ENCODE results near the gene GPR143.

GPR143 gene

DNA sequence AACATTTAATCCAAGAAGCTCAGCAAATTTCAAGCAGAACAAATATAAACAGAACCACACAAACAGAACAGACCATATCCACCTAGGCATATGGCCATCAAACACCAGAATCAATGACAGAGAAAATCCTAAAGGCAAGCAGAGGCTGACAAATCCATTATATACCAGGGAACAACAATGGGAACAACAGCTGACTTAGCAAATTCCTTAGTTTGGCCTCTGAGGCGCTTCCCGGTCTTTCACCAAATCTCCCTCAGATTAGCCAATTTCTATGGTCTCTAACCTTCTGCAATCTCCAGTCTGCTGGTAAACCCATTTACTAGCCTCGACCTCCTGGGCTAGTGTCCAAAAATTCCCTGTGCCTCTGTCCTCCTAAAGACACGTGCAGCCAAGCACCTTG lies 59.2 kb downstream of the GPR143 start:
- DNase-seq: no peak

DNA sequence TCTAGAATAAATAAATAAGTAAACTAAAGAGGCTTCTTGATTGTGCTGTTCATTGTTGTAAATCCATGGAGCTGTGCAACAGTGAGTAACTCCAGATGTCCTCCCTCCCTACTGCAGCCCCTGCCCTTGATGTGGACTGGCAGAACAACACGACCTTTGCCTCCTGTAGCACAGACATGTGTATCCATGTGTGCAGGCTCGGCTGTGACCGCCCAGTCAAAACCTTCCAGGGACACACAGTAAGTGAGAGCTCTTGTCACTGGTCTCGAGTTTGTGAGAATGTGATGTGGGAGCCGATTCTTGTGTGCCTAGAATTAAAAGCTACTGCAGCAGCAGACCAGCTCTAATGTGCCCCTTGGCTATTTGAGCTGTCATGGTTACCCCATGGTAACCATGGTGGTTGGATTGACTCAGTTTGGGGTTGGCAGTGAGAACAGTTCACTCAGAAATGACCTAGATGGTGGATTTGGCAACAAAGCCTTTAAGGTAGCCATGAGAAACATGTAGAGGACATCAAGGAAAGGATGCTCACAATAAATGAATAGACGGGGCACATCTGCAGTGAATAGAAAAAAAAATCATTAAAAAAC lies 60.7 kb downstream of the GPR143 start:
- no peak for DNase-seq

DNA sequence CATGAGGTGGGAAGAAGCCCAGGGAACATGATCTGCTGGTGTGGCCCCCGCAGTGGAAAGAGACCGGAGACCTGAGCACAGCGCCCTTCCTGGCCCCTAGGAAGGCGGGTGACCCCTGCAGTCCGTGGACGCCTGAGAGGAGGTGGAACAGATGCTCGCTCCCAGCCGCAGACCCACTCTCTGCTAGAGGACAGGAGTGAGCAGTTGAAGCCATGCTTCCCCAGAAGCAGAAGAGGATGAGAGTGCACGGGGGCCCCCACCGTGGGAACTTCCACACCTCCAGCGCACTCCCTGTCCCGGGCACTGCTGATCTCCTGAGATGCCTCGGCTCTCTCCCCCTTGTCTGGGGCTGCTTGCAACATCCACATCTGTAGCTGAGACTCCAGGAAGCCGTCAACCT lies 62.2 kb downstream of the GPR143 start:
- no peak for DNase-seq

DNA sequence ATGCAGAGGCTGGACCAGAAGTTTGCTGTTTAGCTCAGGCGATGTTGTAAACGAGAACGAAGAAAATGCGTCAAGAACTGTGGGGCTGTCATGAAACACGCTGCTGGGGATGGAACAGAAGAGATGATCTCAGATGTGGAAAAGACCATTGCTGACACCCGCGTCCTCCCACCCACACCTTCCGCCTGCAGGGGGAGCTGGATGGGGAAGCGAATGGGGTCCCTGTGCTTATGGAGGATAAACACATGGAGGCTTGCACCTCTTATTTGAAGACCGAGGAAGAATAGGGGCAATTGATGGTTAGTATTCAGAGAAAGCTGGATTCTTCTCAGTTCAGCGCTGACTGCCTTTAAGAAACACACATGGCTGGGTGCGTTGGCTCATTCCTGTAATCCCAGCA lies 63.9 kb downstream of the GPR143 start:
- no peak for DNase-seq

DNA sequence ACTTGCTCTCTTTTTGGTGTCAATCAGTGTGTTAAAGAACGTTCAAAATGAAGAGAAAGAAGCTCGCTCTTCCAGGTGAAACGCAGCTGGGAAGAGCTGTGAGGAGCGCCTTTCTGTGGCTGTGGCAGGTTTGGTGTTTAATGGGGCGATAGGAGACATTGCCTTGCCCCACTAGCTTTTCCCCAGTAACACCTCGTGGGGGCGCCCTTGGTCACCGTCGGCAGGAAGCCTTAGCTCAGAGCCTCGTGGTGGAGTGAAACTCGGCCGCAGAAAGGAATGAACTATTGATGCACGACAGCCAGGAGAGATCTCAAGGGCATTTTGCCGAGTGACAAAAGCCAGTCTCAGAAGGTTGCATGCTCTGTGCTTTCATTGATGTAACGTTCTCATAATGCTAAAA lies 65.1 kb downstream of the GPR143 start:
- no peak for DNase-seq

DNA sequence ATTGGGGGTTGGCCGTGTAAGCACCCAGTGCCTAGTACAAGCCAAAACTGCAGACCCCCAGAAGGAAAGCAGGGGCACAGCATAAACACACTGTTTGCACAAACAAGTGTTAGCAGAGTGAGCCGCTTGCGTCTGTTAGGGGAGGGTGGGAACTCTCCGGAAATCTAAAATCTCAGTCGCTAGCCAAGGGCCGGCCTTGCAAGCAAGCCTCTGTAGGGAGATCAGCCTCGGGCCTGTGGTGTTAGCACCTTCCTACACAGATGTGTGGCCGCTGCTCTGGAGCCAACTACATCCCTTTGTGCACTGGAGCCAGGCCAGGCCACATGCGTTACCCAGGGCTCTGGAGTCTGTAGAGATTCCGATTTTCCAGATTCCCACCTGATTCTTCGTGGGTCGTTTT lies 67.1 kb downstream of the GPR143 start:
- DNase-seq: no peak

DNA sequence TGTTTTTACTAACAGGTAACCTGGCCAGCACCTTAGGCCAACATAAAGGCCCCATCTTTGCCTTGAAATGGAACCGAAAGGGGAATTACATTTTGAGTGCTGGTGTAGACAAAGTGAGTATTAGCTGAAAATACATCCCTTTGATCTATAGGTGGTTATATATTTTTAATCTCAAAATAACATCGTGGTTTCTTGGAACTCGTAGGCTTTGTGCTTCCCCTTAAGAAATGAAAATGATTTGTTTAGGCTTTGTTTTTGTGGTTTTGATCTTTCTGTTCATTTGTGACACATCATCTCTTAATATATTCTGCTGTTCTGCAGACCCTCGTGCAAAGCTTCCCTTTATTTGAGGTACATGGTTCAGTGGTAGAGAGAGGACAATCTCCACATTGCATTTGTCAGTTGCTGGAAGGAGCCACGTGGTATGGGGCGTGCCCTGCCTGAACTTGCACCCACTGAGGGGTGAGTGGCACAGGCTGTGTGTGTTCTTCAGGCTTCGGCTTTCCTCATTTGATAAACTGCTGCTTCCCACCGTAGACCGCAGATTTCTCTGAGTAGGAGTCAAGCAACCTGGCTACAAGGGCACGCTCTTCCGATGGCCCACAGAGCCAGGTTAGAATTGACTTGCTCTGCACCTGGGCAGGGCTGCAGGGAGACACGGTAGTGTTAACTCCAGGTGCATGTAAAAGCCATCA lies 72.2 kb downstream of the GPR143 start:
- DNase-seq: no peak

DNA sequence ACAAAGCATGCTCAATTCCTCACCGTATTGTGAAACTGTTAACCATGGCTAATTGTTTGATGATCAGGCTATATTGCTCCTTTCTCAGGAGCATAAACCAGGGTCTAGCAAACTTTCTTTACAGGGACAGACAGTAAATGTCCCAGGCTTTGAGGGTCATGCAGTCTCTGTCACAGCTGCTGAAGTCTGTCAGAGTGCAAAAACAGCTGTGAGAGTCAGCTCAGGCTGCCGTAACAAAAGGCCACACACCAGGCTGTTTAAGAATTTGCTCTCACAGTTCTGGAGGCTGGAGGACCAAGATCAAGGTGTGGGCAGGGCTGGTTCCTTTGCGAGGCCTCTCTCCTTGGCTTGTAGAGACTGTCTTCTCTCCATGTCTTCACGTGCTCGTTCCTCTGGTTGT lies 75.6 kb downstream of the GPR143 start:
- DNase-seq: no peak

DNA sequence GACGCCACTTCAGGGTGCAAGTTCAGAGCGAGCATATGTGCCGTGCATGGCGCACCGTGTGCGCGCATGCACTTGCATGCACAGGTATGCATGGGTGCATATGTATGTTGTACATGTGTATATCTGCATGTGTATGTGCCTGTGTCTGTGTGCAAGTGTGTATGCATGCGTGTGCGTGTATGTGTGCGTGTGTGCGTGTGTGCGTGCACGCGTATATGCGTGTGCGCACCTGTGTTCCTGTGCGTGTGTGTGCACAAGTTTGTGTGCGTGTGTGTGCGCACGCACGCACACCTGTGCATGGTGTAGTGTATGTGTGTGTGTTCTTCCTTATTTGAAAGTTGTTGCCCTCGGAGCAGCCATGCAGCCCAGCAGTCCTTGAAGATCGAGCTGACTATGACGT lies 76.8 kb downstream of the GPR143 start:
- no peak for DNase-seq

DNA sequence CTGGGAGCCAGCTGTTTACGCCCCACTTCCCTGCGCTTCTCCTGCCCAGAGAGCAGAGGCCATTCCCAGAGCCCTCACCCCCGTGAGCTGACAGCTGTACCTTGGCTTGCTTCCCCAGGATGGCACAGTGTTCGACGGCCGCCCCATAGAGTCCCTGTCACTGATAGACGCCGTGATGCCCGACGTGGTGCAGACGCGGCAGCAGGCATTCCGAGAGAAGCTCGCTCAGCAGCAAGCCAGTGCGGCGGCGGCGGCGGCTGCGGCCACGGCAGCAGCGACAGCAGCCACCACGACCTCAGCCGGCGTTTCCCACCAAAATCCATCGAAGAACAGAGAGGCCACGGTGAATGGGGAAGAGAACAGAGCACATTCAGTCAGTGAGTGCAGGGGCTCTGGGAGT lies 77.7 kb downstream of the GPR143 start:
- DNase-seq: no peak

DNA sequence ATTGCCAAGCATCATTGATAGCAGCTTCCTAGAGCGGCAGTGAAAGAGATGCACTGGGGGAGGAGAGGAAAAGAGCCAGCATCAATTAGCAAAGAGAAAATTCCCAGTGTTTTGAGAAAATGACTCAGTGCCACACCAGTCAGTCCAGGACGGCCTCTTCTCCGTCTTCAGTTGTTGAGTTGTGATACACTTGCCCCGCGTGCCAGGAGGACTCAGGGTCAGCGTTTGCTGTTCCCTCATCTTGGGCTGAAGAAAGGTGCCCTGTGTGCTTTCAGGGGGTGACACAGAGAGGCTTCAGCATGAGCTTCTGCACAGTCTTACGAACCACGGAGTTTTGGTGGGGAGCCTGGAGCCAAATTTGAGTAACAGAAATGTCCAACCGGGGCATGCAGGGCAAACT lies 82.3 kb downstream of the GPR143 start:
- no peak for DNase-seq

DNA sequence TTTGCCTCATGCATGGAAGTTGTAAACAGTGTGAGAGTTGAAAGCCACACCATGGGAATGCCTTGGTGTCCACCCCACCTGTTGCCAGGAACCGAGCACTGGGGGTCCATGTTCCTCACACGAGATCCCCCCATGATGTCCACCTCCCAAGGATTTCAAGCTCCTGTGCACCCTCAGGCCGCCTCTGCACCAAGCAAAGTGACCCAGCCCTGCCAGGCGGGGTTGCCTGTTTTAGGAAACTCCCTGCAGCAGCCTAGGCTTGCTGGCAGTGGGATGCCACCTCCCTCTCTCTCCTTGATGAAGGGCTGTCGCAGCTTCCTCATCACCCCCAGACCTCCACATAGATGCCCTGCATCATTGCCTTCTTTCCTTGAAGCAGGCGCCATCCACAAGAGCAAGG lies 82.8 kb downstream of the GPR143 start:
- no peak for DNase-seq

DNA sequence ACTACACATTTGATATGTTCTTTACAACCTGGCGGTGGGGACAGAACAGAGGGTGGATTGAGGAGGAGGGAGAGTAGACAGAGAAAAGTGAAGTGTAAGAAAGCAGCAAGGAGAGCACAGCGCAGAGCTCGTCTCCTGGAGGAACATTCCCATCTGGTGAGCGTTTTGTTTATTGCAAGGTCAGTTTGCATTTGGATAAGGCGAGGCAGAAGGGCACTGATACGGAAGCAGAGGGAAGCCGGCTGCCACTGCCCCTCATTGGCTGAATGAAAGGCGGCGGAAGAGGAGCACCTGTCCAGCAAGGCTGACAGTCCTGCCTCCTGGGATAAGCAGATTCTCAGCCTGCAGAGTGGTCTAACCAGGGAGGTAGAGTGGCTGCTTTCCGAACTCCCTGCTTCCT lies 83.2 kb downstream of the GPR143 start:
- DNase-seq: no peak

DNA sequence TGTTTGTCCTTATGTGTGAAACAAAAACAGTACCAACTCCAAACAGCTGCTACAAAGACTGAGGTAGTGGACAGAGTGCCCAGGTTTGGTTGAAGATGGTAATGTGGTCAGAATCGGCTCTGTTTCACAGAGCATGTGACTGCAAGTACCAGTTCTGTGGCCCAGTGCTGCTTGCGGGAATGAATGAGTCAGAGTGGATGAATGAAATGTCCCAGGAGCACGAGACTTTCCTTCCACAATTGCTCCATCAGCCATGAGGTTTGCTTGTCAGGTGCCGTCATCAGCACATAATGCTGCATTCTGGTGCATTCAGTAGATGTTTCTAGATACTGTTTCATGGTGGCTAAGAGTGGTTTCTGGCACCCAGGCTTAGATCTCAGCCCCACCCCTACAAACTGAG lies 84.2 kb downstream of the GPR143 start:
- DNase-seq: no peak

DNA sequence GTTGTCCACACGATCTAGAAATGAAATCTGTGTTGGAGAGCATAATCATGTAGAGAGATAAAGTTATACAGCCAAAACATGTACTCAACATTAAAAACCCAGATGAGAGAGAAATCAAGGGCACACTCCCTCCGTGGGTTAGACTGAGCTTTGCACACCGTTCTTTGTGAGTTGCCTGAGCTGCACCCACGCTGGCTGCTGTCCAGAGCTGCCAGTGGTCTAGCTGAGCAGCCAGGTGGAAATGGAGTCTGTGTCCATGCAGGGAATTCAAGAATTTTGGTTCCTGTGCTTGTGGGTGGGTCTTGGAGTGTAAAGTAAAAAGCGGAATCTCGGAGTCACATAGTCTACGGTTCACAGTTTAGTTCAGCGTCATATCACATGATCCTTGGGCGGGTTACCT lies 84.6 kb downstream of the GPR143 start:
- DNase-seq: no peak

DNA sequence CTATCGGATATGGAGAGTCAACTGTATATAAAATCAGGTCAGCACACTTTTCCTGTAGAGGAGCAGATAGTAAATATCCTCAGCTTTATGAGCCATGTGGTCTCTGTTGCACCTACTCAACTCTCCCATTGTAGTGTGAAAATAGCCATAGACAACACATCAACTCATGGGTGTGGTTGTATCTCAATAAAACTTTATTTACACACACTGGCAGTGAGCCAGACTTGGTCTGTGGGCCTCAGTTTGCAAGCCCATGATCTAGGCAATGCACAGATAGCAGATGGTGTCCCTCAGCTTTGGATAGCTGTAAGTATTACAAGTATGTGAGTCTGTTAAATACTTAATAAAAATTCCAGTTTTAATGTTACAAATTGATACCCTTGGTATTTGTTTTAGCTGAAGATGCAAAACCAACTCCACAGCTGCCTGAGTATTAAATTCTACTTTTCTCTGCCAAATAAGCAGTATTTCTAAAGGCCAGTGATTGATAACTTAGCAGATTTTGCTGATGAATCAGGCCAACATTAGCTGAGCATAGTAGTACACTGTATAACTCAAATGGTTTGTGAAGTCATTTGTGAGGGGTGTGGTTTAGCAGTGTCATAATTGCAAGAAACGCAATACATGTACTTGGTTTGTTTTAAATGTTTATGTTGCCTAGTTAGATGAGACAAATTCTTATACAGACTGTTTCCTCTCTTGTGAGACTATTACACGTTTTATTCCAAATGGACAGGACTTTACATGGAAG lies 87.3 kb downstream of the GPR143 start:
- no peak for DNase-seq

DNA sequence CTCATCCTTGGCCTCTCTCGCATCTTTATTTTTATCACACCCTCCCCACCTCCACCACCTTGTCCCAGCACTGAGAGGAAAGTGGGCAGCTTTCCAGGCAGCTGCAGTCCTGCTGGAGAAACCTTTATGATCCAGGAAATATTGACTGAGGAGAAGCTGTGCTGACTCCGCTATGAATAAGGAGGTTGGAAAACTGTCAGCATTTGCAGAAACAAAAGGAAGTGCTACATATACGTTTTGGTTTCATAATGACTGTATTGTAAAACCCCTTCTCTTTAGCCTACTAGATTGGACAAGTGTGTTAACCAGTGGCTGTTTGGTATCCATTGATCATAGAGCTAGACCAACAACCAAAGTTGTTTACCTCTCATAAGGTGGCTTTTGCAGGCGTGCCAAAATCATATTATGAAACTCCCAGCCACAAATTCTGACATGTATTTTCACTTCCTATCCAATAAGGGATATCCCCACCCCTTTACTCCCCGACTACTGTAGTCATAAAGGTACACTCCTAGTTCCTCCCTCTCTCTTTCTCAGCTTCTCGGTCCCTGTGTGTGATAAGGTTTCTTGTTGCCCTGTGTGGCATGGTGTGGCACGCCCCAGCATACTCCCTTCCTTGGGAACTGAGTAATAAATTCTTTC lies 88.4 kb downstream of the GPR143 start:
- DNase-seq: no peak

DNA sequence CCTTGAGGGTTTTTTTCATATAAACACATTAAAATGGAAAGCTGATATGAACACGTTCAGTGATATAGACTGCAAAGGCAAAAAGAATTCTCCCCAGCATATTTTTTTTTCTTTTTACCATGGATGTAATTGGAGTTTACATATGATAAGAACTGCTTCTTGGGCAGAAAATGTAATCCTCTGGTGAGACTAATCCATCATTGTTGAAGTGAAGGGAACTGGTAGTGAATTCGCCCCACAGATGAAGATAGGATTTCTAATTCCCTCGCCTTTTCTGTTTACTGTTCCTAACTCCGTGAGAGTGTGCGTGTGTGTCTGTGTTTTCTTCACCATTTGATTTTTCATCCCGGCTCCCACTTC lies 88.9 kb downstream of the GPR143 start:
- DNase-seq: no peak

DNA sequence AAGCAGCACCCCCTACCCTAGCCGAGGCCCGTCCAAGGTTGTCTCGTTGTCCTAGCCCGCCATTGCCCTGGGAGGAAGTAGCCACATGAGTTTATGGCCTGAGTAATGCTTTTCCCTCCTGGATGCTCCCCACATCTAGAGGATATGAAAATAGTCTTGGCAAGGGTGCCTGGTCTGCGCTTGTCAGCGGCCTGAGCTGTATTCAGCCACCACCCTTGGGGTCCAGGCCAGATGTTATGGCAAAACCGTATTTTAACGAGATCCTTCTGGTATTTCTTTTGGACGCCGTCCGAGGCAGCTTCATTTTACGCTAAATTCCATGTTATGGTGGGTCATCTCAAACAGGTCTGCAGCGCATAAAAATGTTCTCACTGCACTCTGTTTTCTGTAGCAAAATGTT lies 89.3 kb downstream of the GPR143 start:
- no peak for DNase-seq

Data from NK-92 treated with Interleukin-12 subunit alpha and Interleukin-12 subunit beta, amount 100 ng/mL, for 24 hours (cell line).